ENCODE results near the gene SPARC.

- TF ChIP-seq POLR2AphosphoS5 (IDR thresholded peaks at IDR 0.05; ENCODE audit: borderline replicate concordance, low read depth, low read length) (peak; percentile 92), EZH2 (IDR thresholded peaks at IDR 0.05) (no peak)
Measured at GRCh38 chr5:151686674-151687407, at the start of gene SPARC.

Data from SK-N-MC (cell line).